ENCODE data around the gene STX18. TPM values are rescaled to one million over a fixed set of nuclear protein-coding genes. Genes with fewer than 3 reads are reported as not detected.

STX18 gene
- total and polyA plus RNA-seq, 2 of the 13 experiments (the other 11 are each of a cell fraction or from before 2014, with no cell fraction given): 23.9 to 37.1 TPM

DNA sequence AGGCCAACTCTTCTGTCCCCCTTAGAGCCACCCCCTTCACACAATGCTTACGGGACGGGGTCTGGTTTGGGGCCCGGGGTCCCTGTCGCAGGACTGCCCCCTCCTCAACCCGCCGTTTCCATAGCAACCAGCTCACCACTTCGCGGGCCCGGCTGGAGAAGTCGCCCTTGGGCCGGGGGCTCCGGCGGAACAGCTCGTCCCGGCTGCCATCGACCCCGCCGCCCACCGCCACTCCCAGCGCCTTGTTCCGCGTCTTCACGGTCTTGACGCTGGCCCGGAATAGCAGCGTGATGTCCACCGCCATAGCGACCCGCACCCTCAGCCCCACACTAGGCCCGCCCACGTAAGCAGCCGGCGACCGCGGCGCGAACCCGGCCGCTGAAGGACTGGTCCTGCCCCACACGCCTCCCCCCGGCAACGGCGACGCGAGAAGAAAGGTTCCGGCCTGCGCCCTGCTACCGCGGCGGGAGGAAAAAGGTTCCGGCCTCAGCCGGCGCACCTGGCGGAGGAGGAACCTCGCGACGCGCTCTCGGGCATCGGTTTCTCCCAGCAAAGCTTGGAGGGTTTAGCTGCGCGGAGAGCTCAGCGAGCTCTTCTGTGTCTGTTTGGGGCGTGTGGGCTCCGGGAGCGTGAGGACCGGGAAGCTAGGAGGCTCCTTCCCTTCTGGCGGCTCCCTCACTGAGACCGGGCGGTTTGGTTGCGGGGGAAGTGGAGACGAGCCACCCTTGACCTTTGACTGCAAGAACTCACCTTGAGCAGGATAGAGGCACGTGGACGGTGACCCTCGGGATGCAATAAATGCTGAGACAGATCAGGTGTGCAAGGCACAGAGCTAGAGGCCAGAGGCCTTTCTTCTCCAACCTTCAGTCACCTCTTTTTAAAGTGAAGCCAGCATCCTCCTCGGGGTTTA, at the start of gene STX18 (continued):
- TF ChIP-seq, protein P1, sequence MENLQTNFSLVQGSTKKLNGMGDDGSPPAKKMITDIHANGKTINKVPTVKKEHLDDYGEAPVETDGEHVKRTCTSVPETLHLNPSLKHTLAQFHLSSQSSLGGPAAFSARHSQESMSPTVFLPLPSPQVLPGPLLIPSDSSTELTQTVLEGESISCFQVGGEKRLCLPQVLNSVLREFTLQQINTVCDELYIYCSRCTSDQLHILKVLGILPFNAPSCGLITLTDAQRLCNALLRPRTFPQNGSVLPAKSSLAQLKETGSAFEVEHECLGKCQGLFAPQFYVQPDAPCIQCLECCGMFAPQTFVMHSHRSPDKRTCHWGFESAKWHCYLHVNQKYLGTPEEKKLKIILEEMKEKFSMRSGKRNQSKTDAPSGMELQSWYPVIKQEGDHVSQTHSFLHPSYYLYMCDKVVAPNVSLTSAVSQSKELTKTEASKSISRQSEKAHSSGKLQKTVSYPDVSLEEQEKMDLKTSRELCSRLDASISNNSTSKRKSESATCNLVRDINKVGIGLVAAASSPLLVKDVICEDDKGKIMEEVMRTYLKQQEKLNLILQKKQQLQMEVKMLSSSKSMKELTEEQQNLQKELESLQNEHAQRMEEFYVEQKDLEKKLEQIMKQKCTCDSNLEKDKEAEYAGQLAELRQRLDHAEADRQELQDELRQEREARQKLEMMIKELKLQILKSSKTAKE (CRISPR knock-in tag; IDR thresholded peaks at IDR 0.05; ENCODE audit: borderline replicate concordance): peak; percentile 67; the same call in 1 of the 2 replicates
- no peak for TF ChIP-seq FOSL1 (CRISPR knock-in tag; IDR thresholded peaks at IDR 0.05; ENCODE audit: borderline replicate concordance)
- peak; percentile 90; the same call in 1 of the 2 replicates for TF ChIP-seq ZNF225 (CRISPR knock-in tag; IDR thresholded peaks at IDR 0.05)
- TF ChIP-seq, protein P2, sequence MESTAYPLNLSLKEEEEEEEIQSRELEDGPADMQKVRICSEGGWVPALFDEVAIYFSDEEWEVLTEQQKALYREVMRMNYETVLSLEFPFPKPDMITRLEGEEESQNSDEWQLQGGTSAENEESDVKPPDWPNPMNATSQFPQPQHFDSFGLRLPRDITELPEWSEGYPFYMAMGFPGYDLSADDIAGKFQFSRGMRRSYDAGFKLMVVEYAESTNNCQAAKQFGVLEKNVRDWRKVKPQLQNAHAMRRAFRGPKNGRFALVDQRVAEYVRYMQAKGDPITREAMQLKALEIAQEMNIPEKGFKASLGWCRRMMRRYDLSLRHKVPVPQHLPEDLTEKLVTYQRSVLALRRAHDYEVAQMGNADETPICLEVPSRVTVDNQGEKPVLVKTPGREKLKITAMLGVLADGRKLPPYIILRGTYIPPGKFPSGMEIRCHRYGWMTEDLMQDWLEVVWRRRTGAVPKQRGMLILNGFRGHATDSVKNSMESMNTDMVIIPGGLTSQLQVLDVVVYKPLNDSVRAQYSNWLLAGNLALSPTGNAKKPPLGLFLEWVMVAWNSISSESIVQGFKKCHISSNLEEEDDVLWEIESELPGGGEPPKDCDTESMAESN (CRISPR knock-in tag; conservative IDR thresholded peaks at IDR 0.05): peak; percentile 99
- peak; percentile 73; the same call in 1 of the 2 replicates for TF ChIP-seq ZNF678 (CRISPR knock-in tag; IDR thresholded peaks at IDR 0.05)
- no peak for TF ChIP-seq NBN (conservative IDR thresholded peaks at IDR 0.05)
- TF ChIP-seq ZNF501 (CRISPR knock-in tag; IDR thresholded peaks at IDR 0.05): peak; percentile 90
- TF ChIP-seq ELF3 (CRISPR knock-in tag; IDR thresholded peaks at IDR 0.05): peak; percentile 98
- TF ChIP-seq, protein P3, sequence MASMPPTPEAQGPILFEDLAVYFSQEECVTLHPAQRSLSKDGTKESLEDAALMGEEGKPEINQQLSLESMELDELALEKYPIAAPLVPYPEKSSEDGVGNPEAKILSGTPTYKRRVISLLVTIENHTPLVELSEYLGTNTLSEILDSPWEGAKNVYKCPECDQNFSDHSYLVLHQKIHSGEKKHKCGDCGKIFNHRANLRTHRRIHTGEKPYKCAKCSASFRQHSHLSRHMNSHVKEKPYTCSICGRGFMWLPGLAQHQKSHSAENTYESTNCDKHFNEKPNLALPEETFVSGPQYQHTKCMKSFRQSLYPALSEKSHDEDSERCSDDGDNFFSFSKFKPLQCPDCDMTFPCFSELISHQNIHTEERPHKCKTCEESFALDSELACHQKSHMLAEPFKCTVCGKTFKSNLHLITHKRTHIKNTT (CRISPR knock-in tag; IDR thresholded peaks at IDR 0.05): 0 out of 2 replicates have a peak, but pooled peaks have one; percentile 9
- peak; percentile 78; the same call in 1 of the 2 replicates for TF ChIP-seq ZNF34 (CRISPR knock-in tag; IDR thresholded peaks at IDR 0.05; ENCODE audit: borderline replicate concordance)
- TF ChIP-seq KLF16 (CRISPR knock-in tag; IDR thresholded peaks at IDR 0.05): peak; percentile 86 to 98; a peak in 3 of 4 replicates
- no peak for TF ChIP-seq SOX6 (IDR thresholded peaks at IDR 0.05)
- TF ChIP-seq SOX6 (CRISPR knock-in tag; IDR thresholded peaks at IDR 0.05): peak; percentile 78
- TF ChIP-seq, protein P4, sequence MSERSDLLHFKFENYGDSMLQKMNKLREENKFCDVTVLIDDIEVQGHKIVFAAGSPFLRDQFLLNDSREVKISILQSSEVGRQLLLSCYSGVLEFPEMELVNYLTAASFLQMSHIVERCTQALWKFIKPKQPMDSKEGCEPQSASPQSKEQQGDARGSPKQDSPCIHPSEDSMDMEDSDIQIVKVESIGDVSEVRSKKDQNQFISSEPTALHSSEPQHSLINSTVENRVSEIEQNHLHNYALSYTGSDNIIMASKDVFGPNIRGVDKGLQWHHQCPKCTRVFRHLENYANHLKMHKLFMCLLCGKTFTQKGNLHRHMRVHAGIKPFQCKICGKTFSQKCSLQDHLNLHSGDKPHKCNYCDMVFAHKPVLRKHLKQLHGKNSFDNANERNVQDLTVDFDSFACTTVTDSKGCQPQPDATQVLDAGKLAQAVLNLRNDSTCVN (CRISPR knock-in tag; IDR thresholded peaks at IDR 0.05; ENCODE audit: borderline replicate concordance): peak; percentile 89
- TF ChIP-seq, protein P5, sequence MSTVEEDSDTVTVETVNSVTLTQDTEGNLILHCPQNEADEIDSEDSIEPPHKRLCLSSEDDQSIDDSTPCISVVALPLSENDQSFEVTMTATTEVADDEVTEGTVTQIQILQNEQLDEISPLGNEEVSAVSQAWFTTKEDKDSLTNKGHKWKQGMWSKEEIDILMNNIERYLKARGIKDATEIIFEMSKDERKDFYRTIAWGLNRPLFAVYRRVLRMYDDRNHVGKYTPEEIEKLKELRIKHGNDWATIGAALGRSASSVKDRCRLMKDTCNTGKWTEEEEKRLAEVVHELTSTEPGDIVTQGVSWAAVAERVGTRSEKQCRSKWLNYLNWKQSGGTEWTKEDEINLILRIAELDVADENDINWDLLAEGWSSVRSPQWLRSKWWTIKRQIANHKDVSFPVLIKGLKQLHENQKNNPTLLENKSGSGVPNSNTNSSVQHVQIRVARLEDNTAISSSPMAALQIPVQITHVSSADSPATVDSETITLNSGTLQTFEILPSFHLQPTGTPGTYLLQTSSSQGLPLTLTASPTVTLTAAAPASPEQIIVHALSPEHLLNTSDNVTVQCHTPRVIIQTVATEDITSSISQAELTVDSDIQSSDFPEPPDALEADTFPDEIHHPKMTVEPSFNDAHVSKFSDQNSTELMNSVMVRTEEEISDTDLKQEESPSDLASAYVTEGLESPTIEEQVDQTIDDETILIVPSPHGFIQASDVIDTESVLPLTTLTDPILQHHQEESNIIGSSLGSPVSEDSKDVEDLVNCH (CRISPR knock-in tag; IDR thresholded peaks at IDR 0.05): peak; percentile 12; the same call in 1 of the 2 replicates
- TF ChIP-seq ZNF546 (CRISPR knock-in tag; conservative IDR thresholded peaks at IDR 0.05): peak; percentile 93
- peak; percentile 96; the same call in 1 of the 2 replicates for TF ChIP-seq ZNF614 (CRISPR knock-in tag; IDR thresholded peaks at IDR 0.05; ENCODE audit: borderline replicate concordance)
- TF ChIP-seq FOXA1 (IDR thresholded peaks at IDR 0.05): no peak
- peak; percentile 74 for TF ChIP-seq FOXA1 (CRISPR knock-in tag; IDR thresholded peaks at IDR 0.05)
- TF ChIP-seq AGO1 (IDR thresholded peaks at IDR 0.05; ENCODE audit: low read depth, low read length, poor library complexity, severe bottlenecking): peak; percentile 67

Measured in HepG2 (cell line).